NCI-H1105 (cell line): ENCODE results near the gene GPR153.
A peak's percentile ranks its signal among the peaks of the same experiment; 100 is the strongest.

Experiments used
- DNase-seq: peaks from one replicate; lab custom pipeline; 2025; lab: John Stamatoyannopoulos, UW

The GPR153 gene

GRCh38 chr1:6269720-6270400, 9.0 kb upstream of the GPR153 start:
- no peak for DNase-seq

GRCh38 chr1:6269296-6269695, 8.4 kb upstream of the GPR153 start:
- DNase-seq, result no peak

GRCh38 chr1:6268415-6268814, 7.5 kb upstream of the GPR153 start:
- DNase-seq, result no peak

GRCh38 chr1:6267686-6268322, 6.9 kb upstream of the GPR153 start:
- DNase-seq, result no peak

- no peak for DNase-seq
Observed at GRCh38 chr1:6266641-6267040, 5.7 kb upstream of the GPR153 start.

GRCh38 chr1:6265151-6265550, 4.3 kb upstream of the GPR153 start:
- no peak for DNase-seq

GRCh38 chr1:6263716-6264115, 2.8 kb upstream of the GPR153 start:
- DNase-seq, result no peak

GRCh38 chr1:6262555-6263420, 1.9 kb upstream of the GPR153 start:
- DNase-seq, result no peak

GRCh38 chr1:6261615-6261995, 707 bp upstream of the GPR153 start:
- DNase-seq, result peak; percentile 34

GRCh38 chr1:6260433-6260934, 414 bp downstream of the GPR153 start:
- peak; percentile 29 for DNase-seq

- DNase-seq, result peak; percentile 57
Observed at GRCh38 chr1:6259491-6260362, 1.2 kb downstream of the GPR153 start.

GRCh38 chr1:6258675-6259074, 2.2 kb downstream of the GPR153 start:
- no peak for DNase-seq

GRCh38 chr1:6257541-6258069, 3.3 kb downstream of the GPR153 start:
- DNase-seq, result no peak

- no peak for DNase-seq
Observed at GRCh38 chr1:6256645-6257044, 4.3 kb downstream of the GPR153 start.

- no peak for DNase-seq
Observed at GRCh38 chr1:6254691-6255090, 6.2 kb downstream of the GPR153 start.

GRCh38 chr1:6253380-6253779, 7.5 kb downstream of the GPR153 start:
- no peak for DNase-seq

GRCh38 chr1:6252374-6252710, 8.6 kb downstream of the GPR153 start:
- DNase-seq, result no peak

GRCh38 chr1:6251681-6252373, 9.1 kb downstream of the GPR153 start:
- DNase-seq, result no peak

- DNase-seq, result no peak
Observed at GRCh38 chr1:6251233-6251632, 9.7 kb downstream of the GPR153 start.

GRCh38 chr1:6249739-6250689, 10.9 kb downstream of the GPR153 start:
- DNase-seq, result no peak
